Esophagus (tissue), 2 donors: ENCODE data around the gene SULT1A1. TPM values are rescaled to one million over a fixed set of nuclear protein-coding genes. Genes with fewer than 3 reads are reported as not detected.
"Not testable (repeated sequence)": the region's sequence is repeated elsewhere in the genome, so short reads cannot be mapped to it uniquely, and the experiment has no call there.

ENCODE experiments used
- H3K27ac ChIP-seq, 2 donors: one replicate each; pipeline ENCODE4 v1.5.1; 2013; ENCODE audit warnings: low read depth in 2 of 2, mild to moderate bottlenecking in 2 of 2, inconsistent platforms in 1 of 2, low read length in 1 of 2, moderate library complexity in 1 of 2
- H3K27me3 ChIP-seq, 2 donors: one replicate each; pipeline ENCODE4 v1.6.1; 2013; ENCODE audit warnings: low read length in 2 of 2, control low read depth in 1 of 2, mild to moderate bottlenecking in 1 of 2; ENCODE audit not compliant: insufficient read depth in 2 of 2, control insufficient read depth in 1 of 2
- H3K36me3 ChIP-seq, 2 donors: one replicate each; pipeline ENCODE4 v1.6.1; 2013; ENCODE audit warnings: low read length in 1 of 2; ENCODE audit not compliant: control insufficient read depth in 2 of 2, insufficient read depth in 2 of 2
- H3K4me1 ChIP-seq, 2 donors: one replicate each; pipeline ENCODE4 v1.6.1; 2013; ENCODE audit warnings: low read length in 1 of 2; ENCODE audit not compliant: control insufficient read depth in 2 of 2, insufficient read depth in 2 of 2
- H3K4me3 ChIP-seq, 2 donors: one replicate each; pipeline ENCODE4 v1.5.1; 2013; ENCODE audit warnings: low read length in 2 of 2, mild to moderate bottlenecking in 2 of 2, low read depth in 1 of 2, moderate library complexity in 1 of 2
- H3K9me3 ChIP-seq, 2 donors: one replicate each; pipeline ENCODE4 v1.6.1; 2013; ENCODE audit warnings: mild to moderate bottlenecking in 2 of 2, low read depth in 1 of 2, low read length in 1 of 2, moderate library complexity in 1 of 2; ENCODE audit not compliant: control insufficient read depth in 2 of 2, insufficient read depth in 1 of 2
- WGBS, 2 donors: extraction: QIAGEN DNeasy Blood & Tissue Kit; methylation state at CpG; one replicate each; pipeline ENCODE4 v1.1.7; 2013; 5-methylcytosine and 5-hydroxymethylcytosine counted together
- polyA plus RNA-seq, 2 donors: library from polyadenylated mRNA; stranded (reverse); fragments of 200-250 nt; gene quantifications; one replicate each; pipeline ENCODE4 v1.2.3, GENCODE V29; 2013
- donor health status: healthy with polysubstance abuse.
- donor health status: Bipolar disorder and iron deficiency.

The SULT1A1 gene
- polyA plus RNA-seq, 2 donors: 5.6 to 7.9 TPM

GRCh38 chr16:28620316-28620715 is 10.5 kb upstream of the SULT1A1 start:
- 71 to 81% methylated on average over 1 of the region's 1 CpG for WGBS, 2 donors
- not testable (repeated sequence) for H3K9me3 ChIP-seq, H3K4me3 ChIP-seq

GRCh38 chr16:28617874-28618273 is 8.0 kb upstream of the SULT1A1 start:
- no peak overlapping the region for H3K27ac ChIP-seq
- peaks cover 0 to 4% of the 10 kb centered on the region in 2 donors for H3K4me1 ChIP-seq
- 58 to 62% methylated on average over 4 of the region's 4 CpGs for WGBS, 2 donors
- H3K4me3 ChIP-seq: no peak overlapping the region
- no peaks in the 10 kb centered on the region for H3K36me3 ChIP-seq
- H3K9me3 ChIP-seq: no peaks in the 10 kb centered on the region
- H3K27me3 ChIP-seq: no peaks in the 10 kb centered on the region

More at GRCh38 chr16:28620316-28620715, 10.5 kb upstream of the SULT1A1 start:
- not testable (repeated sequence) for H3K27ac ChIP-seq, H3K27me3 ChIP-seq, H3K36me3 ChIP-seq, H3K4me1 ChIP-seq

- WGBS, 2 donors: 73 to 81% methylated on average over 7 of the region's 7 CpGs
- Histone ChIP-seq H3K27ac (no peak overlapping the region), H3K36me3 (no peaks in the 10 kb centered on the region), H3K27me3 (no peaks in the 10 kb centered on the region), H3K9me3 (no peaks in the 10 kb centered on the region), H3K4me1 (no peaks in the 10 kb centered on the region), H3K4me3 (no peak overlapping the region)
Measured at GRCh38 chr16:28616636-28617035, 6.8 kb upstream of the SULT1A1 start.

- H3K4me1 ChIP-seq, H3K36me3 ChIP-seq, H3K27me3 ChIP-seq, H3K4me3 ChIP-seq, H3K27ac ChIP-seq, H3K9me3 ChIP-seq: not testable (repeated sequence)
- WGBS, 2 donors: 75 to 83% methylated on average over 7 of the region's 7 CpGs
Measured at GRCh38 chr16:28616224-28616577, 6.4 kb upstream of the SULT1A1 start.

GRCh38 chr16:28615486-28616223 is 5.8 kb upstream of the SULT1A1 start:
- H3K9me3 ChIP-seq, H3K4me1 ChIP-seq, H3K36me3 ChIP-seq, H3K27ac ChIP-seq, H3K27me3 ChIP-seq, H3K4me3 ChIP-seq: not testable (repeated sequence)
- 52% methylated on average over 14 to 17 of the region's 24 CpGs for WGBS, 2 donors

DNA sequence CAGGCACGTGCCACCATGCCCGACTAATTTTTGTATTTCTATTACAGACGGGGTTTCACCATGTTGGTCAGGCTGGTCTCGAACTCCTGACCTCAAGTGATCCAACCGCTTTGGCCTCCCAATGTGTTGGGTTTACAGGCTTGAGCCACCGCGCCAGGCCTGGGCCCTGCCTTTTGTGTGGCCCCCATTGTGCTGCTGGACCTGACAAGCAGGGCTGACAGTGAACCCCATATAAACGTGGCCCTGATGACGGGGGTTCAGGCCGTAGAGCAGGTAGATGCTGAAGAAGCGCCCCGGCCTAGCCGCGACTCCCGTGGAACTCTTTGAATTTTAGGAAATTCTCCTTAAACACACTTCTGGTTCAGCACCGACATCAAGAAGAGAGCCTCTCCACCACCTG is 4.7 kb upstream of the SULT1A1 start:
- not testable (repeated sequence) for H3K27ac ChIP-seq, H3K27me3 ChIP-seq, H3K36me3 ChIP-seq, H3K9me3 ChIP-seq, H3K4me1 ChIP-seq, H3K4me3 ChIP-seq
- WGBS, 2 donors: 71 to 80% methylated on average over 12 to 15 of the region's 16 CpGs

DNA sequence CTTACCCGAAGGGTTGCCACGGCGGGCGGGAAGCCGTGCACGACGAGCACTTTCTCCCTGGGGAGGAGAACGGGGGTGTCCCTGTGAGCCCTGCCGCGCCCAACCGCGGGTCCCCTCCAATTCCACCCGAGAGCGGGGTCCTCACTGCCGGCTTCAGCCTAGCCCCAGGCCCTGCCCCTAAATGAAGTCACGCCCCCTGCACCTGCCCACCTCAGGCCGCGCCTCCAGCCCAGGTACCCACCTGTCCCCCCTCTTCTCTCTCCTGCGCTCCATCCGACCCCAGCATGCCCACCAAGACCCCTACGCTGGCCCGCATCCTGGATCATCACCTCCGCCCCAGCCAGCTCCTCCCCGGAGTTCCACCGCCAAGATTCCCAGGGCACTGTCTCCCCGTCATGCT is 4.1 kb upstream of the SULT1A1 start:
- not testable (repeated sequence) for H3K36me3 ChIP-seq, H3K27ac ChIP-seq, H3K27me3 ChIP-seq, H3K4me1 ChIP-seq, H3K4me3 ChIP-seq, H3K9me3 ChIP-seq
- WGBS, 2 donors: 0 to 44% methylated on average over 1 to 7 of the region's 26 CpGs

- no CpG with 5 or more reads among the region's 17 CpGs for WGBS, 2 donors
- not testable (repeated sequence) for H3K27ac ChIP-seq
Measured at GRCh38 chr16:28612359-28613280, 2.8 kb upstream of the SULT1A1 start.

GRCh38 chr16:28610595-28611191 is 849 bp upstream of the SULT1A1 start:
- H3K4me3 ChIP-seq: no peak overlapping the region
- no peaks in the 10 kb centered on the region for H3K4me1 ChIP-seq
- 64 to 82% methylated on average over 10 of the region's 10 CpGs for WGBS, 2 donors
- H3K9me3 ChIP-seq: no peaks in the 10 kb centered on the region
- H3K36me3 ChIP-seq: no peaks in the 10 kb centered on the region
- H3K27ac ChIP-seq: no peak overlapping the region
- H3K27me3 ChIP-seq: no peaks in the 10 kb centered on the region

More at GRCh38 chr16:28612359-28613280, 2.8 kb upstream of the SULT1A1 start:
- not testable (repeated sequence) for H3K36me3 ChIP-seq, H3K4me1 ChIP-seq, H3K4me3 ChIP-seq, H3K27me3 ChIP-seq, H3K9me3 ChIP-seq
